GM12878 (cell line): Measurements from ENCODE around the gene CBLN1. TPM values are rescaled to one million over a fixed set of nuclear protein-coding genes. Genes with fewer than 3 reads are reported as not detected.

ENCODE experiments used
- ATAC-seq: fragments of 200-7000 bp; cut with Tn5 transposase; 3 replicates; pipeline ENCODE4 v1.9.1; 2020; ENCODE audit warnings: mild to moderate bottlenecking, moderate library complexity
- BruUV-seq: library from RNA; stranded (reverse); fragments of 400-500 nt; replicated peaks from 2 replicates; lab custom pipeline; 2021; lab: Mats Ljungman, UMichigan
- CTCF ChIA-PET: fragments of 300-600 bp; sonication (Branson Sonifier 250); formaldehyde crosslinking; extraction: SDS; loops from one replicate; lab custom pipeline; 2021; ENCODE audit warnings: inconsistent platforms; lab: Yijun Ruan, JAX
- POLR2A ChIA-PET: fragments of 350-600 bp; formaldehyde crosslinking; extraction: SDS; loops from one replicate; lab custom pipeline; 2021; ENCODE audit warnings: inconsistent platforms; lab: Charles Lee
- RAD21 ChIA-PET: fragments of 300-600 bp; sonication (Branson Sonifier 250); formaldehyde crosslinking; loops from one replicate; lab custom pipeline; 2023; ENCODE audit warnings: antibody characterized with exemption; ENCODE audit not compliant: unreplicated experiment; lab: Charles Lee
- SMC1A ChIA-PET: fragments of 300-600 bp; sonication (Branson Sonifier 250); formaldehyde crosslinking; loops from one replicate; lab custom pipeline; 2023; ENCODE audit not compliant: unreplicated experiment, uncharacterized antibody; lab: Charles Lee
- DNase-seq: peaks from one replicate; pipeline ENCODE4 v3.0.0-alpha.2; 2011; ENCODE audit warnings: low read depth, low spot score
- FAIRE-seq: peaks from 3 replicates; lab custom pipeline; 2011; peaks lifted over from hg19 to GRCh38; lab: Jason Lieb, UNC
- H2AFZ ChIP-seq: 2 replicates; pipeline ENCODE4 v1.6.0; 2011; ENCODE audit warnings: low read depth, low read length, control low read depth; ENCODE audit not compliant: control insufficient read depth
- H3K27ac ChIP-seq: 2 replicates; pipeline ENCODE4 v1.5.1; 2011; ENCODE audit warnings: control low read depth; ENCODE audit not compliant: control insufficient read depth, insufficient read depth
- H3K27me3 ChIP-seq, 2 experiments: replicated peaks in 1 of 2; 2 replicates each; pipeline versions ENCODE4 v1.6.0 to v1.6.1; 2011; ENCODE audit warnings: low read length in 1 of 2; ENCODE audit not compliant: control insufficient read depth in 2 of 2, insufficient read depth in 2 of 2
- H3K36me3 ChIP-seq, 2 experiments: 2 replicates each; pipeline ENCODE4 v1.5.1; 2011; ENCODE audit warnings: low read length in 1 of 2; ENCODE audit not compliant: control insufficient read depth in 2 of 2, insufficient read depth in 2 of 2
- H3K4me1 ChIP-seq: 2 replicates; pipeline ENCODE4 v1.6.1; 2011; ENCODE audit warnings: mild to moderate bottlenecking, low read length, moderate library complexity, mixed read lengths; ENCODE audit not compliant: control insufficient read depth, insufficient read depth
- H3K4me2 ChIP-seq: 2 replicates; pipeline ENCODE4 v1.6.0; 2011; ENCODE audit warnings: control low read depth; ENCODE audit not compliant: control insufficient read depth, insufficient read depth
- H3K4me3 ChIP-seq: fragments of 200-600 bp; sonication (generic); 2 replicates; pipeline ENCODE4 v1.5.1; 2016
- H3K79me2 ChIP-seq: 2 replicates; pipeline ENCODE4 v1.6.0; 2011; ENCODE audit warnings: low read length; ENCODE audit not compliant: control insufficient read depth, insufficient read depth
- H3K9ac ChIP-seq: 2 replicates; pipeline ENCODE4 v1.8.0; 2011; ENCODE audit warnings: low read length, control low read depth, mixed read lengths; ENCODE audit not compliant: control insufficient read depth, insufficient read depth
- H3K9me3 ChIP-seq: replicated peaks from 3 replicates; pipeline ENCODE4 v1.5.1; 2011; ENCODE audit warnings: mild to moderate bottlenecking, low read length; ENCODE audit not compliant: control insufficient read depth, insufficient read depth
- H4K20me1 ChIP-seq: 2 replicates; pipeline ENCODE4 v1.6.0; 2011; ENCODE audit not compliant: control insufficient read depth, insufficient read depth
- BACH1 ChIP-seq: fragments of 450-650 bp; IDR thresholded peaks from 2 replicates; pipeline ENCODE4 v1.6.1; 2017; ENCODE audit warnings: mild to moderate bottlenecking, borderline replicate concordance
- E2F8 ChIP-seq: fragments of 450-650 bp; IDR thresholded peaks from 2 replicates; pipeline ENCODE4 v1.6.1; 2018; ENCODE audit warnings: mild to moderate bottlenecking, low read depth, moderate library complexity; ENCODE audit not compliant: partially characterized antibody
- EED ChIP-seq: sonication (generic); IDR thresholded peaks from 2 replicates; pipeline ENCODE4 v1.6.1; 2016; ENCODE audit warnings: antibody characterized with exemption, low read depth
- FOS ChIP-seq: IDR thresholded peaks from 3 replicates; pipeline ENCODE4 v1.6.1; 2011; ENCODE audit warnings: borderline replicate concordance; ENCODE audit not compliant: insufficient read length; ENCODE audit errors: extremely low read depth
- HDAC2 ChIP-seq: fragments of 200-600 bp; sonication (generic); IDR thresholded peaks from 2 replicates; pipeline ENCODE4 v1.6.1; 2017
- IRF3 ChIP-seq: fragments of 450-650 bp; IDR thresholded peaks from 2 replicates; pipeline ENCODE4 v1.6.1; 2014; ENCODE audit warnings: mild to moderate bottlenecking
- LARP7 ChIP-seq: fragments of 450-650 bp; IDR thresholded peaks from 2 replicates; pipeline ENCODE4 v1.6.1; 2017; ENCODE audit warnings: mild to moderate bottlenecking
- MEF2B ChIP-seq: fragments of 450-650 bp; IDR thresholded peaks from 2 replicates; pipeline ENCODE4 v1.6.1; 2018; ENCODE audit warnings: mild to moderate bottlenecking, moderate library complexity; ENCODE audit not compliant: partially characterized antibody, poor library complexity, severe bottlenecking
- PKNOX1 ChIP-seq: fragments of 450-650 bp; IDR thresholded peaks from 2 replicates; pipeline ENCODE4 v1.6.1; 2016; ENCODE audit warnings: mild to moderate bottlenecking
- RAD21 ChIP-seq: IDR thresholded peaks from 2 replicates; pipeline ENCODE4 v1.6.1; 2011; ENCODE audit warnings: mild to moderate bottlenecking, low read depth, low read length, moderate library complexity; ENCODE audit not compliant: insufficient read depth
- RCOR1 ChIP-seq: conservative IDR thresholded peaks from 2 replicates; pipeline ENCODE4 v1.6.1; 2012; ENCODE audit warnings: low read depth, low read length, improper control_type of control experiment
- SPI1 ChIP-seq: IDR thresholded peaks from 2 replicates; pipeline ENCODE4 v1.6.1; 2011; ENCODE audit warnings: low read depth, mild to moderate bottlenecking, low read length, moderate library complexity, borderline replicate concordance; ENCODE audit not compliant: insufficient read depth
- SREBF2 ChIP-seq: IDR thresholded peaks from 2 replicates; pipeline ENCODE4 v1.6.1; 2012; ENCODE audit warnings: mild to moderate bottlenecking, low read length
- TCF12 ChIP-seq: IDR thresholded peaks from 2 replicates; pipeline ENCODE4 v1.6.1; 2011; ENCODE audit warnings: low read depth, mild to moderate bottlenecking, low read length
- ZNF207 ChIP-seq: fragments of 450-650 bp; IDR thresholded peaks from 2 replicates; pipeline ENCODE4 v1.6.1; 2014; ENCODE audit warnings: antibody characterized with exemption, mild to moderate bottlenecking, borderline replicate concordance
- WGBS: methylation state at CpG from one replicate; pipeline ENCODE4 v1.1.6; 2016; ENCODE audit warnings: low lambda C conversion rate; ENCODE audit not compliant: insufficient replicate concordance, insufficient coverage; ENCODE audit errors: missing lambda C conversion rate; 5-methylcytosine and 5-hydroxymethylcytosine counted together
- in situ Hi-C: fragments of 300-500 bp; cut with MboI; formaldehyde crosslinking; loops from 9 replicates; pipeline ENCODE4 v1.14.3; 2018; ENCODE audit warnings: mixed read lengths
- intact Hi-C: fragments of 100-400 bp; cut with micrococcal nuclease; formaldehyde crosslinking; loops from one replicate; pipeline ENCODE4 v1.14.2; 2022; ENCODE audit not compliant: unreplicated experiment
- polyA plus RNA-seq, 11 experiments: library from polyadenylated mRNA; depleted of rRNA in 4 of 11; unstranded in 6 of 11; stranded (reverse) in 5 of 11; fragments of >200 nt; fragmentation: Nextera tagmentation in 4 of 11; fragmentation: Illumina TruSeq in 1 of 11; extraction: Ambion mirVana in 4 of 11; extraction: Trizol in 1 of 11; gene quantifications; 1 replicate in 1 of 11; 2 replicates in 10 of 11; pipeline versions ENCODE4 v1.2.1 to v1.2.3, GENCODE V29; 2011 to 2016; ENCODE audit warnings: inconsistent platforms in 2 of 11, missing spikeins in 2 of 11, low read depth in 1 of 11
- total RNA-seq, 4 experiments: library from RNA; depleted of rRNA in 3 of 4; stranded (reverse); fragments of >200 nt in 3 of 4; fragmentation: Illumina TruSeq in 1 of 4; extraction: Trizol in 1 of 4; gene quantifications; 2 replicates each; pipeline versions ENCODE4 v1.2.1 to v1.2.3, GENCODE V29; 2013 to 2021

CBLN1 gene
- total and polyA plus RNA-seq, 10 of the 15 experiments (the other 5 are each of a cell fraction or from before 2014, with no cell fraction given) = not detected

- Histone ChIP-seq H3K4me1 (no peaks in the 10 kb centered on the region), H3K27ac (no peak overlapping the region), H3K27me3 (peaks cover 18 to 24% of the 10 kb centered on the region in 2 experiments), H2AFZ (no peak overlapping the region), H3K79me2 (no peaks in the 10 kb centered on the region), H3K9me3 (no peaks in the 10 kb centered on the region), H3K36me3 (no peaks in the 10 kb centered on the region), H3K9ac (no peak overlapping the region), H4K20me1 (no peaks in the 10 kb centered on the region), H3K4me3 (no peak overlapping the region), H3K4me2 (no peak overlapping the region)
- no TSS peak for BruUV-seq
- in situ Hi-C loops (no loop called here), intact Hi-C loops (no loop called here)
- 0% methylated on average over 5 of the region's 5 CpGs for WGBS
- CTCF ChIA-PET = no interaction called here
- ATAC-seq (no peak), FAIRE-seq (no peak), DNase-seq (no peak)
- SMC1A ChIA-PET = no interaction called here
- POLR2A ChIA-PET = no interaction called here
- no peak for TF ChIP-seq E2F8
- TF ChIP-seq PKNOX1 = no peak
- TF ChIP-seq RCOR1 = no peak
- no peak for TF ChIP-seq FOS
- no peak for TF ChIP-seq IRF3
- no peak for TF ChIP-seq BACH1
- no peak for TF ChIP-seq HDAC2
- no peak for TF ChIP-seq EED
- TF ChIP-seq TCF12 = no peak
- no peak for TF ChIP-seq SPI1
- TF ChIP-seq ZNF207 = no peak
- no peak for TF ChIP-seq MEF2B
- no peak for TF ChIP-seq LARP7
- no peak for TF ChIP-seq RAD21
- no peak for TF ChIP-seq SREBF2
- RAD21 ChIA-PET = no interaction called here
Measured at GRCh38 chr16:49275870-49276269, 5.8 kb downstream of the CBLN1 start.
